Effector memory CD4-positive, alpha-beta T cell (primary cell): Measurements from ENCODE around the gene HIBADH.
"Not testable (repeated sequence)": the region's sequence is repeated elsewhere in the genome, so short reads cannot be mapped to it uniquely, and the experiment has no call there.

Experiments
- DNase-seq, 3 donors: peaks; one replicate each; pipeline ENCODE4 v3.0.0-alpha.2; 2020
- H3K27ac ChIP-seq: 2 replicates; pipeline ENCODE4 v1.7.0; 2013; ENCODE audit warnings: mild to moderate bottlenecking, low read length, moderate library complexity; ENCODE audit not compliant: insufficient read depth, poor library complexity, severe bottlenecking
- H3K27me3 ChIP-seq: replicated peaks from 2 replicates; pipeline ENCODE4 v1.7.0; 2013; ENCODE audit warnings: mild to moderate bottlenecking, low read length; ENCODE audit not compliant: insufficient read depth, control insufficient read depth, poor library complexity, severe bottlenecking
- H3K36me3 ChIP-seq: 2 replicates; pipeline ENCODE4 v1.7.0; 2013; ENCODE audit warnings: mild to moderate bottlenecking, low read length, moderate library complexity; ENCODE audit not compliant: control insufficient read depth, insufficient read depth
- H3K4me1 ChIP-seq: 2 replicates; pipeline ENCODE4 v1.7.0; 2013; ENCODE audit warnings: low read length, mild to moderate bottlenecking; ENCODE audit not compliant: control insufficient read depth, insufficient read depth, poor library complexity, severe bottlenecking
- H3K4me3 ChIP-seq: 2 replicates; pipeline ENCODE4 v1.7.0; 2013; ENCODE audit warnings: low read length, low read depth, mild to moderate bottlenecking; ENCODE audit not compliant: insufficient read depth, poor library complexity, severe bottlenecking
- H3K9me3 ChIP-seq: 2 replicates; pipeline ENCODE4 v1.7.0; 2013; ENCODE audit warnings: mild to moderate bottlenecking, low read length, moderate library complexity; ENCODE audit not compliant: control insufficient read depth

Gene HIBADH

DNA sequence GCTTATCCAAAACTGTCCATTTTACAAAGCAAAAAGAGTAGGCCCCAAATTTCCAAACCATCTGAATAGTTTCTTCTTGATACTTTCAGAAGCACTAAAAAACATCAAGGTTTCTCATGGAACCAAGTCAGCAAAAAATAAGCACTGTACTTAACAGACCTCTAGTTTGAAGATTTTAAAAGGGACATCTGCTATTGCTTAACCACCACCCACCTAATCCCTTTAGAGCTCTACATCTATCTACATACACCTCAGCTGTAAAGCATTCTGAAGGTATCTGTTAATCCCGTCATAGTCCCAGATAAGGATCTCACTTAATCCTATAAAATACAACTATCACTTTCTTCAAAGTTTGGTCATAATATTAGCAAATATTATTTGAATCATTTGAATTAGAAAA lies 72.3 kb downstream of the HIBADH start:
- Histone ChIP-seq H3K4me1 (no peaks in the 10 kb centered on the region), H3K4me3 (no peak overlapping the region), H3K27ac (no peak overlapping the region), H3K27me3 (no peaks in the 10 kb centered on the region), H3K36me3 (no peaks in the 10 kb centered on the region), H3K9me3 (no peaks in the 10 kb centered on the region)
- no peak for DNase-seq

DNA sequence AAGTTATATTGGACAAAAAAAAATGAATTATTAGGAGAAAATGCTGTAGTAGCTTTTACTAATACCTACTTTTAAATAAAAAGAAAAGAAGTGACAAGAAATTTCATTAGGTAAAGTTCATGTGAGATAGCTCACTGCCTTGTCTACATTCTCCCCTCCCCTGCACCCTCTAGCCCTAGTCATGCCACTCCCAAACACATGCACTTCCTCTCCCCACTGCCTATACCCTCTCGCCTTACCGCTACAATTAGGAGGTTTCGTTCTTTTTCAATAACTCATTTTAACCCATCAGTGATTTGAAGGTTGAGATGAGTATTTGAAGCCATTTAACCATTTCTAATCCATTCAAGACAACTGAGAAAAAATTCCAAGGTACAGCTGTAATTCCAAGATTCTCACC lies 75.3 kb downstream of the HIBADH start:
- no peak overlapping the region for H3K4me3 ChIP-seq
- no peak for DNase-seq

DNA sequence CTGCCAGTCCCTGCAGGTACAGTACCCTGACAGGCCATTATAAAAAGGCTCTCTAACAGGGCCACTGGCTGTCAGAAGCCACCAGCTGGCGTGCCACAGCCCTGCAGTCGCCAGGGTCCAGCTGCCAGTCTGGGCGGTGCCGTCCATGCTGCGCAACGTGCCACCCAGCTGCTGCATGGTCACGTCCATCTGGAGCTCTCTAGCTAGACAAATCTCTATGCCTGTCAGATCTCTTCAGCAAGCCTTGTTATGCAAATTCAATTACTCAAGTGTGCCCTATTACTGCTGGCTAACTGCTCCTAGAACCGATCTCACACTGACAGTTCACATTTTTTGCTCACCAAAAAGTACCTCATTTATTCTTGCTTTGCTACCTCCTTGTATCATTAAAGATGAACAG lies 75.9 kb downstream of the HIBADH start:
- no peak overlapping the region for H3K4me3 ChIP-seq
- no peaks in the 10 kb centered on the region for H3K27me3 ChIP-seq
- no peaks in the 10 kb centered on the region for H3K9me3 ChIP-seq
- no peaks in the 10 kb centered on the region for H3K4me1 ChIP-seq
- DNase-seq: no peak
- no peaks in the 10 kb centered on the region for H3K36me3 ChIP-seq
- no peak overlapping the region for H3K27ac ChIP-seq

More for the DNA sequence above, 75.3 kb downstream of the HIBADH start:
- Histone ChIP-seq H3K36me3 (no peaks in the 10 kb centered on the region), H3K27me3 (no peaks in the 10 kb centered on the region), H3K27ac (no peak overlapping the region), H3K4me1 (no peaks in the 10 kb centered on the region), H3K9me3 (no peaks in the 10 kb centered on the region)

DNA sequence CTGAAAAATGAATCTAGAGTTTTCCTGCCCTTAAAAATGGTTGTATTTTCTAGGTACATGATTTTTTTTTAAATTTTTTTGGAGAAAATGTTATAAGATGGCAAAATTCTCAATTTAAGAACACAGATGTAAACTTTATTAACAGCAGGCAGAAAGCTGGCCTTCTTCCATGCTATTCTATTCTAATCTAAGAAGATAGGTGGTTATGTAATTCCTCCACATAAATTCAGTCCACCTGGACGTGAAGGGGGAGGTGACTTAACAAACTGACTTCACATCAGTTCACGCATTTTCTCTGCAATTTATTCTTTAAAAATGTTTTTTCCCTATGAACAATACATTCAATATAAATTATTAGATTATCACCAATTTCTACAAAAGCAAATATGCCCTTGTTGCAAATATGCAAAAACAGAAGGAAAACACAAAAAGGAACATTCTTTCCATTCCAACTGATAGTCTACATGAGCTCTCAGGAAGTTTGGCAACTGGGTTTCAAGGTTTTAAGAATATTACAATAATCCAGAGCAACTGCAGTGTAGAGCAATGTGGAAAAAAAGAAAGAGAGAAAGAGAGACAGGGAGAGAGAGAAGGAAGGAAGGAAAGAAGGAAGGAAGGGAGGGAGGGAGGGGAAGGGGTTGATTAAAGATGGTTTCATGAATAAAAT lies 76.8 kb downstream of the HIBADH start:
- Histone ChIP-seq H3K36me3 (no peaks in the 10 kb centered on the region), H3K4me3 (no peak overlapping the region), H3K4me1 (no peaks in the 10 kb centered on the region), H3K27me3 (no peaks in the 10 kb centered on the region), H3K27ac (no peak overlapping the region), H3K9me3 (no peaks in the 10 kb centered on the region)
- DNase-seq: no peak

DNA sequence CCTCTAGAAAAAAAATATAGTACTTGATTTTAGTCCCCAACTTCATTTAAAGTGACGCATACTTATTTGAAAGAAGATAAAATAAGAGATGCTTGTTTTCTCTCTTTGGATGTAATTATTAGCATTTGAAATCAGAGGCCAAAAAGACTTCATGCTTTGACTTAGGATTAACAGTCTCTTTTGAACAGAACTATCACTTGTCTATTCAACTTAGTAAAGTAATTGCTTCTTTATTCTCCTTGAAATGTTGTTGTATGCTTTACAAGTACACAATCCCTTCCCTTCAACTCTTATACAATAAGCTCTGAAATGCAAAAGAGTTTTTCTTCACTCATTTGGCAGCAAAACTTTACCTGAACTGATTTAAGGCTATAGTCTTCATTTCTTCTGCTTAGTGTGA lies 80.8 kb downstream of the HIBADH start:
- DNase-seq: no peak
- no peaks in the 10 kb centered on the region for H3K36me3 ChIP-seq
- H3K4me1 ChIP-seq: no peaks in the 10 kb centered on the region
- no peaks in the 10 kb centered on the region for H3K27me3 ChIP-seq
- no peak overlapping the region for H3K27ac ChIP-seq
- H3K4me3 ChIP-seq: no peak overlapping the region
- H3K9me3 ChIP-seq: no peaks in the 10 kb centered on the region

DNA sequence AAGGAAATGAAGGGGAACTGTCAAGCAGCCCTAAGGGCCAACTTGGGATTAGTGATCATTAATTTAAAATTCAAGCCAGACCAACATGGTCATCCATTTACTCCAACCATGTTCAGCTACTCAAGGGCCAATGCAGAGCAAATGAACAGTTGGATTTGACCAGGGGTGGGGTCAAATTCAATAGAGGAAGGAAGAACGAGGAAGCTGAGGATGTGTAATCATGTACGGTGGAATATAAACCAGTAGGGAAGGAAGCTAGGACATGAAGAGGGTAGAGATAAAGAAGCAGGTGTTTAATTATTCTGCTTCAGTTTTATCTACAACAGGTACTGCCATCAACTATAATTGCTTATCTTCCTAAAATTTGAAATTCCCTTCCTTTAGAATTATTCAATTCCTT lies 81.6 kb downstream of the HIBADH start:
- H3K4me3 ChIP-seq: no peak overlapping the region
- no peak overlapping the region for H3K27ac ChIP-seq
- H3K4me1 ChIP-seq: no peaks in the 10 kb centered on the region
- no peaks in the 10 kb centered on the region for H3K36me3 ChIP-seq
- no peak for DNase-seq
- H3K27me3 ChIP-seq: no peaks in the 10 kb centered on the region
- no peaks in the 10 kb centered on the region for H3K9me3 ChIP-seq

DNA sequence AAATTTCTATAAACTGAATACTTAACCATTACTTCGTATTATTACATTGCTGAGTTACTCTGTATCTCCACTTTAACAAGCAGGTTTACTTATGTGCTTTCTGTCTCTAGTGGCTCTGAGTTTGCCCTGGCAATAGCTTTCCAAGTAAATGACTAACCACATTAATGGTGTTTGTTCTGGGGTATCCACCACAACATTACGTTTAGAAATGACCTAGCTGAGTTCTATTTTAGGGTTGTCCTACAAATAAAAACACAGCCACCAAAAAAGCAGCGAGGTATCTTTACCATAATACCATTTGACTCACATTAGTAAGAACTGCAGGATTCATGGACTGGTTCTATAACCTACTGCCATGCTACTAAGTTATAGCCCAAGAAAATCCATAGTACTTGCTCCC lies 83.1 kb downstream of the HIBADH start:
- Histone ChIP-seq H3K36me3 (no peaks in the 10 kb centered on the region), H3K9me3 (no peaks in the 10 kb centered on the region), H3K4me1 (no peaks in the 10 kb centered on the region), H3K4me3 (no peak overlapping the region), H3K27me3 (no peaks in the 10 kb centered on the region), H3K27ac (no peak overlapping the region)
- no peak for DNase-seq

DNA sequence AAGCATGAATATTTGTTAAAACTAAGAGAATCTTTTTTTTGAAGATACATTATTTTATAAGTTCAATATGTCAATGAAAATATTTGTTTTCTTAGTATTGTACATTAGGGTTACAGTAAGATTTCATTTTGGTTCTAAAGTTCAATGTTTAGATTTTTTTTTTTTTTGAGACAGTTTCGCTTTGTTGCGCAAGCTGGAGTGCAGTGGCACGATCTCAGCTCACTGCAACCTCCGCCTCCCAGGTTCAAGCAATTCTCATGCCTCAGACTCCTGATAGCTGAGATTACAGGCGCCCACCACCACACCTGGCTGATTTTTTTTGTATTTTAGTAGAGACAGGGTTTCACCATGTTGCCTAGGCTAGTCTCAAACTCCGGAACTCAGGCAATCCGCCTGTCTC lies 84.5 kb downstream of the HIBADH start:
- not testable (repeated sequence) for H3K27ac ChIP-seq, H3K9me3 ChIP-seq, H3K27me3 ChIP-seq, DNase-seq, H3K36me3 ChIP-seq, H3K4me3 ChIP-seq, H3K4me1 ChIP-seq

DNA sequence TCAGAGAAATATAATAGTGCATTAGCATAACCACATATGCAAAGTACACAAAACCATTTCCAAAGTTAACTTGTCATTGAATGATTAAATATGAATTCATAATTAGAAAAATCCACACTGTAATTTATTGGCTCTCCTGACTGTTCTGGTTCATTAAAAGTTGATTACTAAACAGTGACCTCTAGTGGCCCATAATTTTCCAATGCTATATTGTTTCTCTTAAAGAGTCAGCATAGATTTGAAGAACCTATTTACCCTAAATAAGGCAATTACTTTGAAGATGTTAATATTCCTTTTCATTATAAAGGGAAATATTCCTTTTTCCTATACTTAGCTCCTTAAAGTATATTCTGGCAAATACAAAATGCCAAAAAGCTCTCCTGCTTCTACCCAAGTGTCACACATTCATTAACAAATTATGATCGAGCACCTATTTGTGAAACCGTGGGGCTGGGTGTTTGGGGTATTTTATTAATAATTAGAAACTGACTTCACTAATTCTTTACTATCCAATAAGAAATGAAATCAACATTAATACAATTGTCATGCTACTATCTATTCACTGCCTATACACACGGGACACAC lies 86.2 kb downstream of the HIBADH start:
- Histone ChIP-seq H3K36me3 (no peaks in the 10 kb centered on the region), H3K9me3 (no peaks in the 10 kb centered on the region), H3K4me3 (no peak overlapping the region), H3K4me1 (no peaks in the 10 kb centered on the region), H3K27me3 (no peaks in the 10 kb centered on the region), H3K27ac (no peak overlapping the region)
- no peak for DNase-seq

DNA sequence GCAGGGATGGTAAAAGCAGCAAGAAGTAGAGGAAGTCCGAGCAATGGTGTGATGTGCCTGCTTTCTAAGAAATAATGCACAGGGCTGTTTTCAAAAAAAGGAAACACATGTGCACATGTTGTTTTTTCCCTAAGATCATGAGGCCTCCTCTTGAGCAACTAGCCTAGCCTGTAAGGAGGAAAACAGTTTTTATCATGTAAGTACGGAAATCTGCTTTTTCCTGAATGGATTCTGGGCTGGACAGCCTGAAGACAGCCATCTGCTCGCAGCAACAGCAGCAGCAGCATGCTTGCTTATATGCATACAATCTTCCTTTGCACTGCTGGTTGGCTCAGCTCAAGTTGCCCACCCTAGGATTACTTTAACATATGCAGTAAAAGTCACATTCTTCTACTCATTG lies 87.1 kb downstream of the HIBADH start:
- H3K4me3 ChIP-seq: no peak overlapping the region
- H3K27me3 ChIP-seq: no peaks in the 10 kb centered on the region
- no peak for DNase-seq
- no peaks in the 10 kb centered on the region for H3K9me3 ChIP-seq
- H3K27ac ChIP-seq: no peak overlapping the region
- H3K4me1 ChIP-seq: no peaks in the 10 kb centered on the region
- no peaks in the 10 kb centered on the region for H3K36me3 ChIP-seq
